GM12872 (cell line): Measurements from ENCODE around the gene USP12.
A peak's percentile ranks its signal among the peaks of the same experiment; 100 is the strongest.

Experiments
- TF ChIP-seq, protein P1 (sequence below): IDR thresholded peaks from 3 replicates; pipeline ENCODE4 v1.5.1; 2011; ENCODE audit warnings: low read depth, mild to moderate bottlenecking, low read length, moderate library complexity; ENCODE audit not compliant: insufficient read depth

The USP12 gene

GRCh38 chr13:27168906-27169657 lies 2.5 kb downstream of the USP12 start:
- TF ChIP-seq, protein P1, sequence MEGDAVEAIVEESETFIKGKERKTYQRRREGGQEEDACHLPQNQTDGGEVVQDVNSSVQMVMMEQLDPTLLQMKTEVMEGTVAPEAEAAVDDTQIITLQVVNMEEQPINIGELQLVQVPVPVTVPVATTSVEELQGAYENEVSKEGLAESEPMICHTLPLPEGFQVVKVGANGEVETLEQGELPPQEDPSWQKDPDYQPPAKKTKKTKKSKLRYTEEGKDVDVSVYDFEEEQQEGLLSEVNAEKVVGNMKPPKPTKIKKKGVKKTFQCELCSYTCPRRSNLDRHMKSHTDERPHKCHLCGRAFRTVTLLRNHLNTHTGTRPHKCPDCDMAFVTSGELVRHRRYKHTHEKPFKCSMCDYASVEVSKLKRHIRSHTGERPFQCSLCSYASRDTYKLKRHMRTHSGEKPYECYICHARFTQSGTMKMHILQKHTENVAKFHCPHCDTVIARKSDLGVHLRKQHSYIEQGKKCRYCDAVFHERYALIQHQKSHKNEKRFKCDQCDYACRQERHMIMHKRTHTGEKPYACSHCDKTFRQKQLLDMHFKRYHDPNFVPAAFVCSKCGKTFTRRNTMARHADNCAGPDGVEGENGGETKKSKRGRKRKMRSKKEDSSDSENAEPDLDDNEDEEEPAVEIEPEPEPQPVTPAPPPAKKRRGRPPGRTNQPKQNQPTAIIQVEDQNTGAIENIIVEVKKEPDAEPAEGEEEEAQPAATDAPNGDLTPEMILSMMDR: no peak

DNA sequence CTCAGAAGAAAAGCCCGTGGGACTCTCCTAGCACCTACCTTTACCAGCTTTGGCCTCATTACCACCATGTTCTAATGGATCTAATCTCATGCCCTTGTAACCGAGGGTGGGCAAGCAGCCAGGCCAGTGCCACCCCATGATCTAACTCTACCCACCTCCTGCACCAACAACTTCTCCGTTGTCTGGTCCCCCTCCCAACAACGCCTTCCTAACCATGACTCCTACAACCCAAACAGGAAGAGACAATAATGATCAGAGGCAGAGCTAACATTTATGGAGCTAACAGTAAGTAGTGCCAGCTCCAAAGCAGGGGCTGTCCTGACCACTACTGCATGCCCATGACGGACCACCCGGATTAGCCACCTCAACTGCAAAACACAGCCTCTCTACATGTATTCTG lies 3.5 kb downstream of the USP12 start:
- TF ChIP-seq, protein P1: no peak

GRCh38 chr13:27166313-27166712 lies 5.3 kb downstream of the USP12 start:
- TF ChIP-seq, protein P1: no peak

GRCh38 chr13:27161980-27162379 lies 9.6 kb downstream of the USP12 start:
- TF ChIP-seq, protein P1: no peak

DNA sequence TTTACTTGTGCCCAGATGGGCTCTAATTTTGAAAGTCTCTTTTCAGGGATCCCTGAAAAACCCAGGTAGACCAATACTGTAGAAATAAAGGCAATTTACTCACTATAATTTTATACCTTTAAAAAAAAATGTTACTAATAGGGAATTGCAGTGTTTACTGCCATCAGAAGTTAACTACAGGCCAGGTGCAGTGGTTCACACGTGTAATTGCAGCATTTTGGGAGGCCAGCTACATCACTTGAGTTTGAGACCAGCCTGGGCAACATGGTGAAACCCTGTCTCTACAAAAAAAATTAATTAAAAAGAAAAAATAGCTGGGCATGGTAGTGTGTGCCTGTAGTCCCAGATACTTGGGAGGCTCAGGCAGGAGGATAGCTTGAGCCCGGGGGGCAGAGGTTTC lies 10.2 kb downstream of the USP12 start:
- TF ChIP-seq, protein P1: peak; percentile 14; the same call in 1 of the 3 replicates

DNA sequence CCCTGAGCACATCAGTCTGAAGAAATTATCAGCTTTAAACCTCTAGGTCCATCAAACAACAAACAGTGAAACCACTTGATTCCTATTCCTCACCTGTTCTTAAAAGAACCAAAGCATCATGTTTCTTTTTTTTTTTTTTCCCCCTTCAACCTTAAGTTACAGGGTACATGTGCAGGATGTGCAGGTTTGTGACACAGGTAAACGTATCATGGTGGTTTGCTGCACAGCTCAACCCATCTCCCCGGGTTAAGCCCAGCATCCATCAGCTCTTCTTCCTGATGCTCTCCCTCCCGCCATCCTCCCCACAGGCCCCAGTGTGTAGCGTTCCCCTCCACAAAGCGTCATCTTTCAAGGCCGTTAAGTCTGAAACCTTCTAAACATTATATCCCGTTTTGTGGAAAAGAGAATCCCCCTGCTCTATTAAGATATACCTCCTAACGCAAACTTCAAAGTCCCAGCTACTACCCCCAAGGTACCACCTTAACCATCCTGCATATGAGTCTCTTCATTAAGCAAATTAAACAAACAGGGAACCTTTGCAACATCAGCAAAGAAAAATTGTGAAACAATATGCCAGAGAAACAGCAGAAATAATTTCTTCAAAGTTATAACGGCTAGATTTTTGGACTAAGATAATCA lies 10.8 kb downstream of the USP12 start:
- TF ChIP-seq, protein P1: no peak

DNA sequence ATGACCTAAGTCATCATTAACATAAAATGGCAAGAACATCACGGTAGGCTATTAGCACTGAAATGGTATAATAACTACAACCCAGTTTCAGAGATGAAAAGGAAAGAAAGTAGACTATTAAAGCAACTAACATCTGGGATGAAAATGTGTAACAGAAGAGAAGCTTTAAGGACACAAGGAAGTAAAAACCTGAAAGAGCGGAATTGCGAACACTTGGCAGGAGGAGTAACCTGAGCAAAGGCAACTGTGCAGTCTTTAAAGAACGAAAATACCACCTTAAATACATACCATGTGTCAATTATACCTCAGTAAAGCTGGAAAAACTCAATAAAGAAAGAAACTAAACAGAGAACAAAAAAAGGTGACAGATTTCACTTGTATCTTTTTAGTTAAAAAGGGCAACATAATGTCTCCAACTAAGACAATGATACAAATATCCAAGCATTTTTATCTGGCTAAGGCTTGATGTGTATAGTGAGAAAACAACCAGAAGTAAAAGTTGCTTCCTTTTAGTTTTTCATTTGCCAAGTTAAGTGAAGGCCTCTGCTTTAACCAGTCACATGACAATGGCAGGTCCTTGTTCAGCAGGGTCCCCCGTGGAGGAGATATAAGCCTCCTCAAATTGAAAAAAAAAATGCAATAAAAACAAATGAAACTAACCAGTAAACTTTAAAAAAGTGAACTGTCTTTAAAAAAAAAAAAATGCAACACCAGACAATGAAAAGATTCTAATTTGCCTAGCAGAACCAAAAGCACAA lies 11.6 kb downstream of the USP12 start:
- TF ChIP-seq, protein P1: no peak
